Vagina (tissue), 2 donors: Measurements from ENCODE around the gene KRTAP7-1. TPM values are rescaled to one million over a fixed set of nuclear protein-coding genes. Genes with fewer than 3 reads are reported as not detected.

Experiments used
- DNase-seq, 2 donors: peaks; one replicate each; pipeline ENCODE4 v3.0.0-alpha.2; 2017; ENCODE audit errors: extremely low spot score in 2 of 2
- H3K27ac ChIP-seq: fragments of 200-600 bp; sonication (generic); one replicate; pipeline ENCODE4 v1.5.1; 2019
- H3K27me3 ChIP-seq: fragments of 200-600 bp; sonication (generic); one replicate; pipeline ENCODE4 v1.5.1; 2019
- H3K36me3 ChIP-seq, 2 donors: fragments of 200-600 bp; sonication (generic); one replicate each; pipeline ENCODE4 v1.5.1; 2017 to 2019
- H3K4me1 ChIP-seq: fragments of 200-600 bp; sonication (generic); one replicate; pipeline ENCODE4 v1.5.1; 2019
- H3K4me3 ChIP-seq, 2 donors: fragments of 200-600 bp; sonication (generic); 1 replicate in 1 of 2; 2 replicates in 1 of 2; pipeline ENCODE4 v1.5.1; 2016 to 2019
- H3K9me3 ChIP-seq: fragments of 200-600 bp; sonication (generic); one replicate; pipeline ENCODE4 v1.5.1; 2019
- CTCF ChIP-seq, 3 experiments: fragments of 450-650 bp in 2 of 3; fragments of 200-600 bp in 1 of 3; sonication (generic) in 1 of 3; IDR thresholded peaks; one replicate each; pipeline ENCODE4 v1.5.1; 2017 to 2019; ENCODE audit warnings: antibody characterized with exemption in 3 of 3, mild to moderate bottlenecking in 2 of 3, moderate library complexity in 2 of 3
- POLR2A ChIP-seq, 2 donors: fragments of 450-650 bp; IDR thresholded peaks; one replicate each; pipeline ENCODE4 v1.6.1; 2017; ENCODE audit warnings: antibody characterized with exemption in 2 of 2, mild to moderate bottlenecking in 2 of 2, moderate library complexity in 2 of 2
- POLR2AphosphoS5 ChIP-seq, 2 donors: sonication (generic); formaldehyde crosslinking; IDR thresholded peaks; one replicate each; pipeline ENCODE4 v1.9.0; 2017; ENCODE audit warnings: antibody characterized with exemption in 2 of 2, mild to moderate bottlenecking in 2 of 2, low read depth in 1 of 2; ENCODE audit not compliant: insufficient read depth in 1 of 2
- intact Hi-C: fragments of 100-400 bp; cut with DNase I; formaldehyde crosslinking; loops from one replicate; pipeline ENCODE4 v1.15.1; 2023
- total RNA-seq: library from RNA; depleted of rRNA; stranded (reverse); fragments of >200 nt; gene quantifications from one replicate; pipeline ENCODE4 v1.2.3, GENCODE V29; 2016

The KRTAP7-1 gene
- total RNA-seq, result not detected

- no peak for DNase-seq
- no peaks in the 10 kb centered on the region for H3K4me1 ChIP-seq
- H3K36me3 ChIP-seq, result no peaks in the 10 kb centered on the region
- no peak within 1 kb of the TSS for H3K27ac ChIP-seq
- H3K4me3 ChIP-seq, result no peak within 1 kb of the TSS
- TF ChIP-seq POLR2A (IDR thresholded peaks at IDR 0.05) (no peak), POLR2AphosphoS5 (IDR thresholded peaks at IDR 0.05; ENCODE audit: insufficient read depth in 1 of 2, low read depth in 1 of 2) (no peak), CTCF (IDR thresholded peaks at IDR 0.05) (no peak)
- H3K27me3 ChIP-seq, result no peaks in the 10 kb centered on the region
- intact Hi-C loops, result no loop called here
- no peaks in the 10 kb centered on the region for H3K9me3 ChIP-seq
Observed at GRCh38 chr21:30829659-30830058, at the start of gene KRTAP7-1. Gene KRTAP7-1 (minus strand): TSS chr21:30829759. CDS start chr21:30829698, 61 bp downstream.

GRCh38 chr21:30874526-30874925 is 45.0 kb upstream of the KRTAP7-1 start:
- no peaks in the 10 kb centered on the region for H3K4me1 ChIP-seq
- TF ChIP-seq POLR2AphosphoS5 (IDR thresholded peaks at IDR 0.05; ENCODE audit: insufficient read depth in 1 of 2, low read depth in 1 of 2) (no peak), CTCF (IDR thresholded peaks at IDR 0.05) (no peak), POLR2A (IDR thresholded peaks at IDR 0.05) (no peak)
- H3K27me3 ChIP-seq, result no peaks in the 10 kb centered on the region
- no peaks in the 10 kb centered on the region for H3K36me3 ChIP-seq
- DNase-seq, result no peak
- H3K27ac ChIP-seq, result no peak overlapping the region
- intact Hi-C loops, result no loop called here
- H3K9me3 ChIP-seq, result no peaks in the 10 kb centered on the region
- no peak overlapping the region for H3K4me3 ChIP-seq

GRCh38 chr21:30847627-30848500 is 18.3 kb upstream of the KRTAP7-1 start:
- no peak overlapping the region for H3K27ac ChIP-seq
- no peaks in the 10 kb centered on the region for H3K36me3 ChIP-seq
- no peak for TF ChIP-seq CTCF (IDR thresholded peaks at IDR 0.05)
- TF ChIP-seq POLR2A (IDR thresholded peaks at IDR 0.05), result no peak
- TF ChIP-seq POLR2AphosphoS5 (IDR thresholded peaks at IDR 0.05; ENCODE audit: insufficient read depth in 1 of 2, low read depth in 1 of 2), result no peak
- no peak for DNase-seq
- no peak overlapping the region for H3K4me3 ChIP-seq
- H3K27me3 ChIP-seq, result no peaks in the 10 kb centered on the region
- no peaks in the 10 kb centered on the region for H3K4me1 ChIP-seq
- intact Hi-C loops, result no loop called here
- no peaks in the 10 kb centered on the region for H3K9me3 ChIP-seq

DNA sequence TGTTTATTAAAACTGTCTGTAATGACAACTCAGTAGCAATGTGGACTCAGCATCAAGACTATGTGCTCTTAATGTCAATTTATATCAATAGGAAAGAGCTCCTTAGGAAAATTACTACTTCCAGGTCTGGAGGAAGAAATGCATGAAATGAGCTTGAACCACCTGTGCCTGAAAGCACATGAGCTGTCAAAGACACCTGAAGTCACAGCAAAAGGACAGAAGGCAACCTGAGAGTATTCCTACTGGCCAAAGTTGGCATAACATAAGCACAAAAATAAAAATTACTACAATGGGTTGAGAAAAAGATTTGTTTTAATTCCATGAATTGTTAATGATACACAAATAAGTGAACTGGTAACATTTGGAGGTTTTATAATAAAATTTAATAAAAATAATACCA is 13.4 kb upstream of the KRTAP7-1 start:
- no peak for DNase-seq
- no peak overlapping the region for H3K27ac ChIP-seq
- no peak overlapping the region for H3K4me3 ChIP-seq
- TF ChIP-seq CTCF (IDR thresholded peaks at IDR 0.05) (no peak), POLR2AphosphoS5 (IDR thresholded peaks at IDR 0.05; ENCODE audit: insufficient read depth in 1 of 2, low read depth in 1 of 2) (no peak), POLR2A (IDR thresholded peaks at IDR 0.05) (no peak)
- intact Hi-C loops, result no loop called here
- no peaks in the 10 kb centered on the region for H3K9me3 ChIP-seq
- no peaks in the 10 kb centered on the region for H3K4me1 ChIP-seq
- H3K36me3 ChIP-seq, result no peaks in the 10 kb centered on the region
- no peaks in the 10 kb centered on the region for H3K27me3 ChIP-seq

DNA sequence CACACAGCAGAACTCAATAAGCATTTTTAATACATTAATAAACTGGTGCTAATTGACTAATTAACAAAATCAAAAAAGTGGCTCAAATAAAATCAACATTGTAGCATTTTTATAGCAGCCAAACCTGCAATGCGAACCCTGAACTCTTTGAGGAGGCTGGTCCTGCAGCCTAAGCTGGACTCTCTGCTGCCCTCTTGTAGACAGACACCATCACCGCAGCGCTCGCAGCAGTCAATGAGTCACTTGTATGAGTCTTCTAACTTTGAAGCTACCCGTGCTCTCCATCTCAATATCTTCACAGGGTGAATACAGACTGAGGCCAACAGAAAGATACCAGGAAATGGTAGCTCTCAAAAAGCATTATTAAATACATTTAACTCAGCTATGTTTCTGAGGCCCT is 9.7 kb upstream of the KRTAP7-1 start:
- Histone ChIP-seq H3K36me3 (no peaks in the 10 kb centered on the region), H3K4me3 (no peak overlapping the region), H3K27ac (no peak overlapping the region), H3K4me1 (no peaks in the 10 kb centered on the region), H3K27me3 (no peaks in the 10 kb centered on the region), H3K9me3 (no peaks in the 10 kb centered on the region)
- TF ChIP-seq CTCF (IDR thresholded peaks at IDR 0.05) (no peak), POLR2AphosphoS5 (IDR thresholded peaks at IDR 0.05; ENCODE audit: insufficient read depth in 1 of 2, low read depth in 1 of 2) (no peak), POLR2A (IDR thresholded peaks at IDR 0.05) (no peak)
- intact Hi-C loops, result no loop called here
- DNase-seq, result no peak
